HG03060 (cell line): ENCODE data around the gene ARHGEF17.

Experiments
- ATAC-seq: cut with Tn5 transposase; IDR thresholded peaks from one replicate; pipeline ENCODE4 v1.9.1; 2021; ENCODE audit warnings: low read depth, moderate number of reproducible peaks; ENCODE audit not compliant: unreplicated experiment

The ARHGEF17 gene

DNA sequence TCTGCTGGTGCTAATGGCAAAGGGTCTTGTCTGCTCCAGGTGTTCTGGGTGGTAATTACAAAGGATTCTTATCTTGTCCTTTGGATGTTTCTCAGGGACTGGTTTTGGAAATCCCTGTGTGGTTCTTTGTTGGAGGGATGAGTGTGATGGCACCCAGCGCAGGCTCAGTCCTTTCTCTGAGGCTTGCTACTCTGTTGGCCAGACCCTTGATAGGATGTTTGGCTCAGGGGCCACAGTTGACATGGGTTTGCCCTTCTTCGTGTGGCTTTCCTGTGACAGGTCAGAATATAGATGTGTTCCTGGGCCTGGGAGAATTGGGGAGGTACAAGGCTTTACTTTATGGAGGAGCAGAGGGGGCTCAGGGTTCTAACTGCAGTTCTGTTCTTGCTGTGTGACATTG is 4.0 kb downstream of the ARHGEF17 start:
- no peak for ATAC-seq

DNA sequence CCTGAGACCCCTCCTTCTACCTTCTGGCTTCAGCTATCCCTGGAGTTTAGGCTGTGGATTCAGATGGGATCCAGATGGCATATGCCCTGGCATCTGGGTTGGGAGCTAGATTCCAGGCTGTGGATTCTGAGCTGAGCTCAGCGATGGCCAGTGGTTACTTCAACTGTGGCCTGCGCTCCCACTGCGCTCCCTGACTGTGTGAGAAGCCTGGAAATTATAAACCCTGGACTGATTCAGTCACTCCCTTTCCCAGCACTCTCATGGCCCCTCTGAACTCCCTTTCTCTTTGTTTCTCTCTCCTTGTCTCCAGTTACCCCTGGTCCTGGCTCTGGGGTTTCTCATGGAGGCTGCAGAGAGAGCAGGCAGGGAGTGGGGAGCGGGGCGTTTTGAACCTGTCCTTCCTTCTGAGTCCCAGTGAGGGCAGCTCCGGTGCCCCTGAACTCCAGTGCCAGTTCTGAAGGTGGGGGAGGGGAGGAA is 4.8 kb downstream of the ARHGEF17 start:
- no peak for ATAC-seq

DNA sequence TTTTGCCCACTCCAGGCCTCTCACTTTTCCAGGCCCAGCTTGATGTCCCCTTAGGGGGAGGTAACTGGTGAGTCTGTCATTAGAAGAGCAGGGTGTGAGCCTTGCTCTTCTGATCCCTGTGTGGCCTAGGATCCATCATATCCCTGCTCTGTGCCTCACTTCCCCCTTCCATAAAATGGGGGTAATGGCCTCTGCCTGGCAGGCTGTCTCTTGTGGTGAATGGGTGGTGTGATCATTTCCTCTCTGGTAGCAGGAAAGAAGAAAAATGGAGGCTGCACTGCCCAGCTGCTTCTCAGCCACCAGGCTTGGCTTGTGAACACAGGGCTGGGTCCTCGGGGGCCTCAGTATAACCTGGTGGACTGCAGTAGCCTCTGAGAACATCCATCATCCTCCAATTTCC is 5.6 kb downstream of the ARHGEF17 start:
- no peak for ATAC-seq

DNA sequence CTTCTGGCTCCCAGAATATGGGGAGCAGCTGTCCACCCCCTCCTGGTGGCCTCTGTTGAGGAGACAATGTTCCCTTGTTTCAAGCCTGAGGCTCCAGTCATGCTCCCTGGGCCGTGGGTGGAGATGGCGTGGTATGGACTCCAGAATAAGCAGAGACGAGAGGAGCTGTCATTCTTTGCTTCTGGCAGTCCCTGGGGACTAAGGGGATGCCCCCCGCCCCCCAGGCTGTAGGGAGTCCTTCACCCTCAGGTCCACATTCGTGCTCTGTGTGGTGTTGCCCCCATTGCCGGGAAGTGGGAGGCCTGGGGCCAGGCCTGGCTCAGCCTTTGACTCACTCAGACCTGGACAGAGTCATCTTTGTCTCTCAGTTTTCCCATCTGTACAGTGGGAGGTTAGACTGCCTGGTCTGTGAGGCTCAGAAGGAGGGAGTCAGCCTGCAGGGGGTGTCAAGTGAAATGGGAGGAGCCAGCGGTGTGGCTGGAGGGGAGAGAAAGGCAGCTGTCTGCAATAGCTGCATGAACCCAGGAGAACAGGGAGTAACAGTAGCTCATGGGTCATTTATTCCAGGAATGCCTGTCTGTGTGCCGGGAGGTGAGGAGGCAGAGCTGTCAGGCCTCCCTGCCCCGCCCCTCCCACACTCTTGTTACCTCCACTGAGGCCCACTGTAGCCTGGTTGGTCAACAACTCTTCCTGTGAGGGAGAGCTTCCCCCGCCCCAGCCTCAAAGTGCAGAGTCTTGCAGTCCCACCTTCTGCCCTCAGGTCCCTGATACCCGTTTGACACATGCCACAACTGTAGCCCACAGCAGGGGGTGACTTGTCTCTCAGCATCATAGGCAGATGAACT is 6.3 kb downstream of the ARHGEF17 start:
- ATAC-seq = no peak

DNA sequence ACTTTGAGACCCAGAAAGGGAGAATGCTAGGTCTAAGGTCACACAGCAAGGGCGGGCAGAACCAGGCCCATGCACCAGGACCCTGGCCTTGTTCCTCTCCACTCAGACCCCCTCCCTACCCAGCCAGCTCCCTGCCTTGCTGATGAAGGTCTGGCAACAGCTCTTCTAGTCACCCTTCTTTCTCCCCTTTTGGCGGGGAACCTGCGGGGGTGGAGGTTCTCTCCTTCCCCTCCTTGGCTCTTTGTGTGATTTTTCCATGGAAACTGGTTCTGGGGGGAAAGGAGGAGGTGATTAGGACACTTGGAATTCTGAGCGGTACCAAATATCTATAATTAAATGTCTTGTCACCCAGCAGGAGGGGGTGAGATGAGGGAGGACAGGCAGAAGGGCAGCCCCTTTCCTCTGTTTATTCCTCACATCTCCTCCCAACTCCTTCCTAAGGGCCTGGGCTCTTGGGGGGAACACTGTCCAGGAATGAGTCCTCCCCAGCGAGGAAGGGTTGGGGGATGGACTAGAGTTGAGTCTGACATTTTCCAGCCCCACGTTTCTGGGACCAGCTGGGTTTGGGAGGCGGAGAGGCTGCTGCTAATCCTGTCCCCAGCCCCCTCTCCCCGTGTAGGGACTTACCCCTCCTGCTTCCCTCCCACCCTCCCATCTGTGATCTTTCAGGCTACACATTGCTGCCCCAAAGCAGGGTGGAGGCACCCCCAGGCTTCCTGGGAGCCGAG is 7.4 kb downstream of the ARHGEF17 start:
- ATAC-seq = no peak

DNA sequence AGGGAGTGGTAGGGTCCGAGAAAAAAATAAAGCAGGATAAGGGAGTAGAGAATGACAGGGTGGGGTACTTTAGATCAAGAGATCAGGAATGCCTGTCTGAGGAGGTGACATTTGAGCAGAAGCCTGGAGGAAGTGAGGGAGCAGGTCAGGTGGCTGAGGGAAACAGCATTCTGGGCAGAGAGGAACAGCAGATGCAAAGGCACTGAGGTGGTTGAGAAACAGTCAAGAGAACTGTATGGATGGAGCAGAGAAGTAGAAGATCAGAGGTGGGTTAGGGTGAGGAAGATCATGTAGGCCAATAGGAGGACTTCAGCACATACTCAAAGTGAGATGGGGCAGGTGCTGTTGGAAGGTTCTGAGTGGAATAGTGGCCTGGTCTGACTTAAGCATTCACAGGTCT is 8.3 kb downstream of the ARHGEF17 start:
- ATAC-seq = no peak

DNA sequence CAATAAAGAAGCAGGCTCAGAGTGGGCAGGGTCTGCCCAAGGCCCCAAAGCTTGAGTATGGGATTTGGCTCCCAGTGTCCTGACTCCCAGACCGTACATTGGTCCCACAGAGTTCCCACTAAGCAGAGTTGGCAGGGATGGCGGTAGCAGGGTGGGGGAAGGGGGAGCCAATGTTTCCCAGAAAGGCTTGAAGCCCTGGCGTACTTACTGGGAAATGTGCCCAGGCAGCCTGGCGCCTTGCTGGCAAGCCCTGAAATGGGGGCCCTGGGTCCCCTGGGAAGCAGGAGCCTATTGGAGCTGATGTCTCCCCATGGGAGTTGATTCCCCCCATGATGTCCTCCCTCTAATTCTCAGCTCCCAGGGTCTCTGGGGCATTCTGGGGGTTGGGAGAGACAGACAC is 9.3 kb downstream of the ARHGEF17 start:
- ATAC-seq = no peak

DNA sequence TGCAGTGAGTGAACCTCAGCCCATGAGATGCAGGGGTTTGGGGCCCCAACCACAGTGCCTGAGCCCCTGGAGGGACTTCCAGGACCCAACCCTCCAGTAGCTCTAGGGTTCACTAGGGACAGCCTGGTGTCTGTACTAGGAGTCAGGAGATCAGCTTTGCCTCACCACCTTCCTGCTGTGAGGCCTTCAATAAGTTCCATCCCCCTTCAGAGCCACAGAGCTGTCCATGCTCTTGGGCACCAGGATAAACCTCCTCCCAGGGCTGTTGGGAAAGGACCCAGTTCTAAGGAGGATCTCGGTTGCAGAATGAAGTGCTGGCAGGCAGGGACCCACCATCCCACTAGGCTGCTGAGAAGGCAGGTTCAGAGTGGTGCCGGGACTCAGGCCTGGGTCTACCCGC is 9.7 kb downstream of the ARHGEF17 start:
- no peak for ATAC-seq

DNA sequence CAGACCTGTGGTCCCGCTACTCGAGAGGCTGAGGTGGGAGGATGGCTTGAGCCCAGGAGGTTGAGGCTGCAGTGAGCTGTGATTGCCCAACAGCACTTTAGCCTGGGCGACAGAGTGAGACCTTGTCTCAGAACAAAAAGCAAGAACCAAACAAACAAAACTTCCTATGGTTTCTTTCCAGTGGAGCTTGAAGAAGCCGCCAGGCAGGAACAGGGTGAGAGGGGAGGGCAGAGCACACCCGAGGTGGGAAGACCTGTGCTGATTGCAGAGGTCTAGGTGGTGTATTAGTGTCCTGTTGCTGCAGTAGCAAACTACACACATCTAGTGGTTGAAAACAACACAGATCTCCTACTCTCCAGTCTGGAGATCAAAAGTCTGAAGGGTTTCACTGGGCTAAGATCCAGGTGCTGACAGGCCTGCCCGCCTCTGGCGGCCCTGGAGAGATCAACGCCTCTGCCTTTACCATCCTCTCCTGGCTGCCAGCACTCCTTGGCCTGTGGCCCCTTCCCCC is 10.5 kb downstream of the ARHGEF17 start:
- ATAC-seq = no peak

DNA sequence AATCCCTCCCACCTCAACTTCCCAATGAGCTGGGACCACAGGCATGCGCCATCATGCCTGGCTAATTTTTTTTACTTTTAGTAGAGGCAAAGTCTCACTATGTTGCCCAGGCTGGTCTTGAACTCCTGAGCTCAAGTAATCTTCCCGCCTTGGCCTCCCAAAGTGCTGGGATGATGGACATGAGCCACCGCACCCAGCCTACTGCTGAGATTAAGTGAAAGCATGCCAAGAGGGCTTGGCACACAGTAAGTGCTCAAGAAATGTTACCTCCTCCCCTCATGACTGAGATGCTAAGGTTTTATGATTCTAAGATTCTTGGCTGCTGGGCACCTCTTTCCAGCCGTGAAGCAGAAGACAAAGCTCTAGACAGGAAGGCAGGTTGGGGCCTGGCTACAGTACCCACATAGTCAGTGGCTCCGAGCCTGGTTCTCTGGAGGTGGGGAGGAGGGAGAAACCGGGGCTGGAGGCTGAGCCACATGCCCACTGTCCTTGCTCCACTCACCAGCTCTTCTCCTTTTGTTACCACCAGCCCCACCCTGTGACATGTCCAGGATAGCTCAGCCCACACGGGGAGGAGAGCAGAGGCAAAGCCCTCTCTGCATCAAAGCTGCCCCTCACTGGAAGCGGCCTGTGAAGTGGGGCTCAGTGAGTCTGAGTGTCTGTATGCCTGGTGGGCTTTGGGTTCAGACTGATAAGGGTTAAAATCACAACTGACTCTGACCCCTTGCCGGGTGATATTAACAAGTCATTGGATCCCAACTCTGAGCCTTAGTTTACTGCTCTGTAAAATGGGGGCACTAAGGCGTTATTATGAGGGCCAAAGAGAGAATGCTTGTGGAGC is 12.9 kb downstream of the ARHGEF17 start:
- ATAC-seq = no peak

DNA sequence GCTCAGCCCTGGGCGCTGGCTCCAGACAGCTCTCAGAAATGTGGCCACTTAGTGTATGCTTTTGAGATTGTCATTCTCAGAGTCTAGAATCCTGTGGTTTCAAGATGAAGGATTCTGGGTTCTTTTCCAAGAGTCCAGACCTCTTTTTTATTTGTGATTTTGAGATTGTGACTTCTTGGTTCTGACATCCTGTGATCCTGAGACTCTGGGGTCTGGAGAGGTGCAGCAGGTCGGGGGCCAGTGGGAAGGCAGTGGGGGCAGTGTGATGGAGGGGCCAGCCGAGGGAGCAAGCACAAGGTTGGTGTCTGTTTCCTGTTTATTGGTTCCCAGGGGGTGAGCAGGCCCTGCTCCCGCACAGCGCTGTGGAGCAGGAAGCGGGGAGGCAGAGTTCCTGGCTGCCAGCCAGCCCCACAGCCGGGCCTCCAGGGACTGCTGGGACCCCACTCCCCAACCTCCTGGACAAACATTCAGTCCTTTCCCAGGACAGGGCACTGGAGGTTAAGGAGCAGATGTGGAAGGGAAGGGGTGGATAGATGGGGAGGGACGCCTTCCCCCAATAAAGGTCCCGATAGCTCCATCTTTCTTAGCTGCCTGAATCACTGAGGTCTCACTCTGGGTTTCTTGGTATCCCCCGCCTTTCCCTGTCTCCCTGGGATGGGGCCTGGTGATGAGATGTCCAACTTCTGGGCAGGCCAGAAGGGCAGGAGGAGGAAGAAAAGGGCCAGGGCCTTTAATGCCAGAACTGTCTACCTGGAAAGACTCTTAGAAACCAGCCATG is 13.7 kb downstream of the ARHGEF17 start:
- no peak for ATAC-seq

DNA sequence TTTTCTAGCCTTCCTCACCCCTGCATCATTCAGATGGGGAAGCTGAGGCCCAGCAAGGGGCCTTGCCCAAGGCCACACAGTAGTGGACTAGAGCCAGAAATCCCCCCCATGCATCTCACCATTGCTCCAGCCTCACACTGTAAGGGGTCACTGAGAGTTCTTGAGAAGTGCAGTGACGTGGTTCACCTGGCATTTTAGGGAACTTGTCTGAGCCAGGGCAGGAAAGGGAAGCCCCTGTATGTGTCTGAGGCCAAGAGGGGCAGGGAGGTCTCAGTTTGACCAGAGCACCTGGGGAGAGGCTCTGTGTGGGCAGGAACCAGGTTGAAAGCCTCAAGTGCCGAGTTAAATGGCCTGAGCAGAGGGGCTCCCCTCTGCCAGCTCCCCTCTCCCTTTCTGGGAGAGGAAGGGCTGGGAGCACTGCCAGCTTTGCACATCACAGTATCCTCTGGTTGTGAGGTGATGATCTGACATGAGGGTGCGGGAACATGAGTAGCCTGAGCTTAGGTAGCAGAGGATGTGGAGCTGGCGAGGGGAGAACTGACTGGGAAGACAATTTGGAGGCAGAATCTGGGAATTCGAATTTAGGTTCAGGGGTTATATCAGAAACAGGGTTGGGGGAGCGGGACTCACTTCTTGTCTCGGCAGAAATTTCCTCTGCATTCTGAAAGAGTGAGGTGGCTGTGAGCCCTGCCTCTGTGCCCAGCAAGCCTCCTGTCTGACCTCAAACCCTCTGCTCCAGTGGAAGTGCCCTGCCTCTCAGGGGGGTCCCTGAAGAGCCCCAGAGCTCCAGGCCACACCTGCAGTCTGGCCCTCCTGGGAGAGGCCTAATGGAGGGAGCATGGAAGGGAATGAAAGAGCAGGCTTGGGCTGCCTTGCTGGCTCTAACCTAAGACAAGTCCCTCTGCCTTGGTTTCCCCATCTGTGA is 14.6 kb downstream of the ARHGEF17 start:
- no peak for ATAC-seq

DNA sequence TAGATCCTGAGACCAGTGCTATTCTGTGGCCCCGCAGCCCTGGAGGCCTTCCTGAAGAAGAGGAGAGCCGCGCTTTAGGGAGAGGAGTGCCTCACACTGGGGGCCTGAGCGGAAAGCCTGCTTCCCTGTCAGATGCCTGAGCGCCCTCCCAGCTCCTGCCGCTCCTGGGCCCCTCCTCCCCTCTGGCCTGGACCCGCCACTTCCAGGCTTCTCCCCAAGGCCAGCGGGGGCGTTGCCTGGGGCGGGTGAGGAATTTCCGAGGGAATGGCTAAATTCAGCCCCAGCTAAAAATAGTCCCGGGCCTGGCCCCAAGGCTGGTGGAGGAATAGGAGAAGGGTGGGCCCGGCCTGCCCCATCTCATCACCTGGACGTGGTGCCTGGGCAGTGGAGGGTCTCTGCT is 15.4 kb downstream of the ARHGEF17 start:
- no peak for ATAC-seq

DNA sequence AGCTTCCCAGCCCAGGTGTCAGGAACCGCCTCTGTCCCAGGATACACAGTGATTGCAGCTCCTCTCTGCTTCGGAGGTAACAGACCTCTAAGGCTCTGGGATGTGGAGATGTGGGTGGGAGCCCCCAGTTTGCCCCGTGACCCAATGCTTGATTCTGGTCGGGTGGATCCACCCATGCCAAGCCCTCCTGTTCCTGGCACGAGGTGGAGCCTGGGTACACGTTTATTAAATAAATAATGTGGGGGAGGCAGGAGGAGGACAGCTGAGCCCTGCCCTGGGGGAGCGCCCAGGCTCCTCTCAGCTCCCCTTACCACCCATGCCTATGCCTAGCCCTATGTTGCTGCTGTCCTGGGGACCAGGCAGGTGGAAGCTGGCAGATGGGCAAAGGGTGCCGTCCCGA is 16.0 kb downstream of the ARHGEF17 start:
- ATAC-seq = no peak

DNA sequence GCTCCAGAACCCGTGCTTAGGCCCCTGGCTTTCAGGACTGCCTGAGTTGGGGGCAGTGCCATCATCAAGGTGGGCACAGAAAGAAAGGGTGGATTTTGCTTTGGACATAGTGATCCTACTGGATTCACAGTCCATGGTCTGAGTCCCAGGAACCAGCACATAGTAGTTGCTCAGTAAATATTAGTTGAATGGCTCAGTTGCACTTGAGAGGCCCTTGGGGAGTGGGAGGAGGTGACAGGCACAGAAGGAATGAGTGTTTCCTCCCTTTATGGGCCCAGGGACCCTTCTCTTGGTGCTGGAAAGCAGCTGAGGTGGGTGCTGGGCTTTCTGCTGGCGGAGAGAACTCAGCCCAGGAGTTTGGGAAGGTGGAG is 16.6 kb downstream of the ARHGEF17 start:
- ATAC-seq = no peak

DNA sequence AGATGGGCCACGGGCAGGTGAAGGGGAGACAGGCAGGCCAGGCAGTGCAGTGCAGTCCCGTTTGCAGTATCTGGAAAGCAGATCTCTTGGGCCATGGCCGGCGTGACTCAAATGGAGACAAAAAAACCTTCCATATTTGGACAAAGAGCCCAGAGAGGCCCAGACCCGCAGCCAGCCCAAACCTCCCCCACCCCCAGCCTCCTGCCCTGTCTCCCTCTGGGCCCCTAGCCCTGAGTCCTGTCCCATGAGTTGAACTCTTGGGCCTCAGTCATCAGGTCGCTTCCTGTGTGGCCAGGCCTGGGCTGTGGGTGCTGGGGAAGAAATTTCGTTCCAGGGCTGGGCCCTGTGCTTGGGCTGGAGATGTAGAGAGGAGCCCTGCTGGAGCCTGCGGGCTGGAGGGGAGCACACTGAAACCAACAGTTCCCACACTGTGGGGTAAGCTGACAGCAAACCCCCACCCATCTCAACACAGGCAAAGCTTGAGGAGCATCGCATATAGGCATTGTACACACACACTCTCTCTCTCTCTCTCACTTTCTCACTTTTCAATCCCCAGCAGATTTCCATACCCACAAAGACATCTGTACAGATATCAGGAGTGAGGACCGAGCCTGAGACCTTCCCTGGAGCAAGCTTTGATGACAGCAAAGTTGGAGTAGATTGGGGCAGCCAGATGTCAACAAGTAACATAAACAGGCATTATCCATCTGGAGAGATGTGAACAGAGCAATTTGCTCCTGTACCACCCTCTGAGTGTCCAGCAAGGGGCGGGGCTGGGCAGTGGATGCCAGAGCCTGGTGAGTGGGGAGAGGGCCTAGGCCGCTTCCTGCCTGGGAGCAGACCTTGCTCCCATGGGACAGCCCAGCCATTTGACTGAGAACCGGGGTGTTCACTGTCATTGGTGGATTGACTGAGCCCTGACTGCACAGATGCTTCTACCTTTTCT is 17.2 kb downstream of the ARHGEF17 start:
- peak; percentile 36 for ATAC-seq

DNA sequence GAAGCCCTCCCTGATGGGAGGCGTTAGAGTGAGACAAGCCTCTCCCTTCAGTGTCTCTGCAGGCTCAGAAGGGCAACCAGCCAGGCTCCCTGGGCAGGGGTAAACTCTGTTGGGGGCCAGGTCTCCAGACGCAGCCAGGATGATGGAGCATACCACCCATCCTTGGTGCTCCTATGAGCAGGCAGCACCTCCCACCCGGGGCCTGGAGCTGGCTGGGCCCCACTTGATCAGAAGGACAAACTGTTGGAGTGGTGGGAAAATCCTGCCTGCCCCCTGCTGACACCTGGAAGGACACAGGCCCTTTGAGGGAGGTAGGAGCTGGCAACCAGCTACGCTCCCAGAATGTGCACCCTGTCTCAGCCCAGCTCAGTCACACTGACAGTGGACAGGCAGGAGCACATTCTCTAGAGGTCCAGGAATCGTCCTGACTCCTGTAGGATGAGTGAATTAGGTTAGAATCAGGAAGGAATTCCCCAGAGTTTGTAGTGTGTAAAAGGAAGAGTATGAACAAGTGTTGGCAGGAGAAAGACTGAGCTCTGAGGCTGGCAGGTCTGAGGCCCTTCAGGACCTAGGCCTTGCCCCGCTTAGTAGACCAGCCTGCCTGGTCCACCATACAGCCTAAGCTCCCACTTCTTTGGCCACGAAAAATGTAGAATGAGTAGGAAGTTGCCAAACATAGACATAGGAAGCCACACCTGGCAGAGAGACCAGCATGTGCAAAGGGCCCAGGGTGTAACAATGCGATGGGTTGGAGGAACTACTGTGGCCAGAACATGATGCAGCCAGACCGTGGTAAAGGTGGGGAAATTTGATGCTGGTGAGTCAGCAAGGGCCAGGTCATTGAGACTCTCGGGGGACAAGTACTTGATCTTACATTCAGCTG is 19.1 kb downstream of the ARHGEF17 start:
- ATAC-seq = no peak
